Gastrocnemius medialis (tissue), 4 donors: Measurements from ENCODE around the gene OR8G5. TPM values are rescaled to one million over a fixed set of nuclear protein-coding genes. Genes with fewer than 3 reads are reported as not detected.
"Not testable (repeated sequence)": the region's sequence is repeated elsewhere in the genome, so short reads cannot be mapped to it uniquely, and the experiment has no call there.

Source experiments
- ATAC-seq, 2 donors: fragments of 150-250 bp; one replicate each; pipeline ENCODE4 v1.9.1; 2016
- DNase-seq, 2 donors: peaks; one replicate each; pipeline ENCODE4 v3.0.0-alpha.2; 2019
- H3K27ac ChIP-seq, 4 donors: fragments of 200-600 bp; sonication (generic); 1 replicate in 1 of 4; 2 replicates in 3 of 4; pipeline ENCODE4 v1.5.1; 2016 to 2018; ENCODE audit warnings: mild to moderate bottlenecking in 2 of 4, moderate library complexity in 1 of 4
- H3K27me3 ChIP-seq, 3 donors: fragments of 200-600 bp; sonication (generic) in 2 of 3; 1 replicate in 1 of 3; 2 replicates in 2 of 3; pipeline versions ENCODE4 v1.5.1 to v1.6.0; 2016 to 2019; ENCODE audit warnings: mild to moderate bottlenecking in 1 of 3, moderate library complexity in 1 of 3
- H3K36me3 ChIP-seq, 2 donors: fragments of 200-600 bp; sonication (generic) in 1 of 2; one replicate each; pipeline ENCODE4 v1.5.1; 2017 to 2018
- H3K4me1 ChIP-seq, 2 donors: fragments of 200-600 bp; sonication (generic) in 1 of 2; one replicate each; pipeline ENCODE4 v1.5.1; 2016 to 2017; ENCODE audit warnings: mild to moderate bottlenecking in 2 of 2
- H3K4me3 ChIP-seq, 4 donors: fragments of 200-600 bp; sonication (generic) in 3 of 4; 1 replicate in 1 of 4; 2 replicates in 3 of 4; pipeline ENCODE4 v1.5.1; 2016 to 2019; ENCODE audit warnings: mild to moderate bottlenecking in 2 of 4
- H3K9me3 ChIP-seq, 3 donors: fragments of 200-600 bp; sonication (generic) in 2 of 3; 1 replicate in 1 of 3; 2 replicates in 2 of 3; pipeline ENCODE4 v1.5.1; 2016 to 2019
- CTCF ChIP-seq, 5 experiments: fragments of 450-650 bp in 3 of 5; fragments of 200-600 bp in 2 of 5; sonication (generic) in 2 of 5; IDR thresholded peaks in 4 of 5; conservative IDR thresholded peaks in 1 of 5; 1 replicate in 4 of 5; 2 replicates in 1 of 5; pipeline ENCODE4 v1.5.1; 2016 to 2019; ENCODE audit warnings: antibody characterized with exemption in 5 of 5, mild to moderate bottlenecking in 3 of 5, moderate library complexity in 3 of 5
- POLR2A ChIP-seq, 2 donors: fragments of 450-650 bp; IDR thresholded peaks; one replicate each; pipeline ENCODE4 v1.6.1; 2017; ENCODE audit warnings: antibody characterized with exemption in 2 of 2, mild to moderate bottlenecking in 2 of 2, moderate library complexity in 2 of 2
- in situ Hi-C, 4 donors: fragments of 200-750 bp; cut with MboI; loops; one replicate each; pipeline versions ENCODE4 v1.15.0 to v1.8.0; 2017; ENCODE audit warnings: low sequenced_read_pairs in 4 of 4
- intact Hi-C: fragments of 100-400 bp; cut with DNase I; formaldehyde crosslinking; loops from one replicate; pipeline ENCODE4 v1.15.1; 2023; ENCODE audit warnings: low total_unique reads
- total RNA-seq, 4 donors: library from RNA; depleted of rRNA; stranded (reverse); fragments of >200 nt; gene quantifications; one replicate each; pipeline versions ENCODE4 v1.1.0 to v1.2.3, GENCODE V29; 2016

OR8G5 gene
- total RNA-seq, 4 donors from 2014 or later, result not detected

DNA sequence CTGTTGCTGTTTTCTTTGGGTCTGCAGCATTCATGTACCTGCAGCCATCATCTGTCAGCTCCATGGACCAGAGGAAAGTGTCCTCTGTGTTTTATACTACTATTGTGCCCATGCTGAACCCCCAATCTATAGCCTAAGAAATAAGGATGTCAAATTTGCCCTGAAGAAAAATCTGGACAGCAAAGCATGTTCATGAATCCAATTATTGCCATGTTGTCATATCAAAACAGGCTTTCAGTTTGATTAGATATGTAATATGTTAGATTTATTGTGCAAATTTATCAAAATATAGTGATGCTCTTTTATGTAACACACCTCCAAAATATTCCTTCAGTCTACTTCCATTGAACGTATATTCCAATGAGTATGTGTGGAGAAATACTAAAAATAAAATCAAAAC lies 30.7 kb upstream of the OR8G5 start:
- Histone ChIP-seq H3K4me1 (no peaks in the 10 kb centered on the region), H3K4me3 (no peak overlapping the region), H3K9me3 (no peaks in the 10 kb centered on the region), H3K27me3 (no peaks in the 10 kb centered on the region), H3K36me3 (no peaks in the 10 kb centered on the region), H3K27ac (no peak overlapping the region)
- no peak for TF ChIP-seq POLR2A (IDR thresholded peaks at IDR 0.05)
- no peak for TF ChIP-seq CTCF (IDR thresholded peaks at IDR 0.05 in 4 of 5, conservative IDR thresholded peaks at IDR 0.05 in 1 of 5)
- in situ Hi-C loops, result no loop called here
- DNase-seq, result no peak
- no peak for ATAC-seq
- intact Hi-C loops, result no loop called here

DNA sequence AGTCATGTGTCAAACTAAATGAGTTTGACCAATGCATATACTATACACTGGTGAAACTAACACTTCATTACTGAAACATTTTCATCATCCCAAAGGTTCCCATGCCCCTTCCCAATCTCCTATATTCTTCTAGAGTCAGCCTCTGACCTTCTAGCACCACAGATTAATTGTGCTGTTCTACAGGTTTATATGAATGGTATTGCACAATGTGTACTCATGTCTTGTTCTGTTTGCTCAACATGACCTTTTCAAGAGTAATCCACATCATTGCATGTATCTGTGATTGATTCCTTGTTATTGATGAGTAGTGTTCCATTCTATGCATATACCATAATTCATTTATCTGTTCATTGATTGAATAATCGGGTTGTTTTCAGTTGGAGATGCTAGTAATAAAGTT lies 22.8 kb upstream of the OR8G5 start:
- no peak overlapping the region for H3K27ac ChIP-seq
- ATAC-seq (no peak), DNase-seq (no peak)
- in situ Hi-C loops (no loop called here), intact Hi-C loops (no loop called here)
- no peak overlapping the region for H3K4me3 ChIP-seq
- no peaks in the 10 kb centered on the region for H3K4me1 ChIP-seq
- no peaks in the 10 kb centered on the region for H3K9me3 ChIP-seq
- TF ChIP-seq POLR2A (IDR thresholded peaks at IDR 0.05), result no peak
- no peak for TF ChIP-seq CTCF (IDR thresholded peaks at IDR 0.05 in 4 of 5, conservative IDR thresholded peaks at IDR 0.05 in 1 of 5)
- no peaks in the 10 kb centered on the region for H3K27me3 ChIP-seq
- no peaks in the 10 kb centered on the region for H3K36me3 ChIP-seq

DNA sequence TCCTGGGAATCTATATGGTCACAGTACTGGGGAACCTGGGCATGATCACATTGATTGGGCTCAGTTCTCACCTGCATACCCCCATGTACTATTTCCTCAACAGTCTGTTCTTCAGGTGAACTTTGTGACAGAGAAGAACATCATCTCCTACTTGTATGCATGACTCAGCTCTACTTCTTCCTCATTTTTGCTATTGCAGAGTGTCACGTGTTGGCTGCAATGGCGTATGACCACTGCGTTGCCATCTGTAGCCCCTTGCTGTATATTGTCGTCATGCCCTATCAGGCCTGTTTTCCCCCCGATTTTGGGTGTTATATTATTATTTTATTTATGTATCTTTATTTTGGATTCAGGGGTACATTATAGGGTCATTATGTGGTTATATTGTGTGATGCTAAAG lies 17.7 kb upstream of the OR8G5 start:
- H3K27me3 ChIP-seq, result no peaks in the 10 kb centered on the region
- ATAC-seq, result no peak
- DNase-seq, result no peak
- H3K9me3 ChIP-seq, result no peaks in the 10 kb centered on the region
- H3K4me1 ChIP-seq, result no peaks in the 10 kb centered on the region
- H3K36me3 ChIP-seq, result no peaks in the 10 kb centered on the region
- H3K4me3 ChIP-seq, result no peak overlapping the region
- no peak overlapping the region for H3K27ac ChIP-seq
- intact Hi-C loops, result no loop called here
- TF ChIP-seq CTCF (IDR thresholded peaks at IDR 0.05 in 4 of 5, conservative IDR thresholded peaks at IDR 0.05 in 1 of 5) (no peak), POLR2A (IDR thresholded peaks at IDR 0.05) (no peak)
- in situ Hi-C loops, result no loop called here

DNA sequence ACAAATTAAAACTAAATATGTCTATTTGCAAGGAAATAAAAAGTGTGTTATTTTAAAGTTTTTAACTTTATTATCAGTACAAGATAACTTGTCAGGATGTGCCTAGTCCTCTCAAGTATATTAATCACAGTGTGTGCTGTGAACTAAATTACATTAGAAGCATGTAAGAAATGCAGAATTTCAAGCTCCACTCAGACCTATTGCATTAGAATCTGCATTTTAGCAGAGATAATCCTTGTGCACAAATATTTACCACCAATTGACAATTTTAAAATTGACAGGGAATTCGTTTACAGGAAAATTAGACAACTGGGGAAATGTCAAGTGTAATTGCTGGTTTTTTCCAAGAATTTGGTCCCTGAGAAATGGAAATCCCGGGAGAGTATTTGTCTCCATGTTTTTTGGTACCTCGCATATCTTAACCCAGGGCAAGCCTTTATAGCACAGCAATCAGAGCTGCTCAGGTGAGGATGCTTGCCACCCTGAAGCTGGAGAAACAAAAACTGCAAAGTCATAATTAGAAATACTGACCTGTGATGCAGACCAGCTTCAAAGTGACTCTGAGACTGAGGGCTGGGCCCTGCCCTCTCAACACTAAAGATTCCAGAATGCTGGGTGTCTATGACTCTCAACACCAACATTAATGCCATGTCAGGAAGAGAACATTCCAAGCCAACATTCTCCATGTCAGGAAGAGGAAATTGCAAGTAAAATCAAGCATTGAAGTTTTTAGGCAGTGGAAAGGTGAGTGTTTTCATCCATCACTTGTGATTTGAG lies 15.4 kb upstream of the OR8G5 start, which contains the start of gene OR8G1:
TSS of gene OR8G1 (plus strand) at position 475 of the 777 bp plus-strand sequence. CDS start 8,581 bp downstream, outside the sequence.
- TF ChIP-seq POLR2A (IDR thresholded peaks at IDR 0.05) (no peak), CTCF (IDR thresholded peaks at IDR 0.05 in 4 of 5, conservative IDR thresholded peaks at IDR 0.05 in 1 of 5) (no peak)
- no peak within 1 kb of the TSS for H3K27ac ChIP-seq
- H3K4me1 ChIP-seq, result no peaks in the 10 kb centered on the region
- H3K9me3 ChIP-seq, result no peaks in the 10 kb centered on the region
- intact Hi-C loops (no loop called here), in situ Hi-C loops (no loop called here)
- no peak for ATAC-seq
- no peak for DNase-seq
- no peak within 1 kb of the TSS for H3K4me3 ChIP-seq
- no peaks in the 10 kb centered on the region for H3K27me3 ChIP-seq
- H3K36me3 ChIP-seq, result no peaks in the 10 kb centered on the region

DNA sequence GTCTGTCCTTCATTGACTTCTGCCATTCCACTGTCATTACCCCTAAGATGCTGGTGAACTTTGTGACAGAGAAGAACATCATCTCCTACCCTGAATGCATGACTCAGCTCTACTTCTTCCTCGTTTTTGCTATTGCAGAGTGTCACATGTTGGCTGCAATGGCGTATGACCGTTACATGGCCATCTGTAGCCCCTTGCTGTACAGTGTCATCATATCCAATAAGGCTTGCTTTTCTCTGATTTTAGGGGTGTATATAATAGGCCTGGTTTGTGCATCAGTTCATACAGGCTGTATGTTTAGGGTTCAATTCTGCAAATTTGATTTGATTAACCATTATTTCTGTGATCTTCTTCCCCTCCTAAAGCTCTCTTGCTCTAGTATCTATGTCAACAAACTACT lies 6.3 kb upstream of the OR8G5 start:
- H3K9me3 ChIP-seq, H3K27ac ChIP-seq, DNase-seq, ATAC-seq, in situ Hi-C loops, H3K4me3 ChIP-seq, H3K36me3 ChIP-seq, intact Hi-C loops, H3K4me1 ChIP-seq, H3K27me3 ChIP-seq: not testable (repeated sequence)

DNA sequence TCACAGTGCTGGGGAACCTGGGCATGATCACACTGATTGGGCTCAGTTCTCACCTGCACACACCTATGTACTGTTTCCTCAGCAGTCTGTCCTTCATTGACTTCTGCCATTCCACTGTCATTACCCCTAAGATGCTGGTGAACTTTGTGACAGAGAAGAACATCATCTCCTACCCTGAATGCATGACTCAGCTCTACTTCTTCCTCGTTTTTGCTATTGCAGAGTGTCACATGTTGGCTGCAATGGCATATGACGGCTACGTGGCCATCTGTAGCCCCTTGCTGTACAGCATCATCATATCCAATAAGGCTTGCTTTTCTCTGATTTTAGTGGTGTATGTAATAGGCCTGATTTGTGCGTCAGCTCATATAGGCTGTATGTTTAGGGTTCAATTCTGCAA lies 8.9 kb downstream of the OR8G5 start:
- H3K27ac ChIP-seq, ATAC-seq, H3K27me3 ChIP-seq, H3K36me3 ChIP-seq, H3K4me3 ChIP-seq, DNase-seq, H3K9me3 ChIP-seq, intact Hi-C loops, H3K4me1 ChIP-seq: not testable (repeated sequence)
- in situ Hi-C loops, result loop anchor here in 1 of 4 donors (10.0 kb wide), 1 partner anchor 60 kb away; no protein-coding TSS in a partner anchor

GRCh38 chr11:124270886-124271285 lies 14.7 kb downstream of the OR8G5 start:
- H3K27me3 ChIP-seq, H3K4me3 ChIP-seq, H3K27ac ChIP-seq, intact Hi-C loops, ATAC-seq, DNase-seq, H3K9me3 ChIP-seq, in situ Hi-C loops, H3K36me3 ChIP-seq, H3K4me1 ChIP-seq: not testable (repeated sequence)
